ENCODE results near the gene LEF1. TPM values are rescaled to one million over a fixed set of nuclear protein-coding genes. Genes with fewer than 3 reads are reported as not detected.

LEF1 gene
- total and polyA plus RNA-seq, 11 donors, result 0.08 to 3.0 (median 0.91) TPM; not detected in 1

GRCh38 chr4:108005807-108006206 is 162.9 kb downstream of the LEF1 start:
- peaks cover 0 to 17% (median under 1%) of the 10 kb centered on the region in 9 donors for H3K36me3 ChIP-seq
- peaks cover 0 to 46% (median 14%) of the 10 kb centered on the region in 12 donors for H3K4me1 ChIP-seq
- peak overlapping the region in 7 of 12 donors; percentile 9 to 36 (median 11) for H3K27ac ChIP-seq
- H3K9me3 ChIP-seq, result no peaks in the 10 kb centered on the region
- H3K4me3 ChIP-seq, result no peak overlapping the region
- ATAC-seq (peak in 1 of 4 donors; percentile 3), DNase-seq (no peak)
- intact Hi-C loops (cut with DNase I), result no loop called here
- 89 to 100% (median 98%) methylated on average over 1 of the region's 1 CpG for WGBS, 4 donors
- TF ChIP-seq POLR2A (IDR thresholded peaks at IDR 0.05) (no peak), CTCF (IDR thresholded peaks at IDR 0.05) (no peak)
- no peaks in the 10 kb centered on the region for H3K27me3 ChIP-seq

GRCh38 chr4:108004646-108005045 is 164.1 kb downstream of the LEF1 start:
- no peak for TF ChIP-seq POLR2A (IDR thresholded peaks at IDR 0.05)
- no peak for TF ChIP-seq CTCF (IDR thresholded peaks at IDR 0.05)
- no peaks in the 10 kb centered on the region for H3K9me3 ChIP-seq
- peaks cover 0 to 56% (median 14%) of the 10 kb centered on the region in 12 donors for H3K4me1 ChIP-seq
- WGBS, 4 donors, result 74 to 90% (median 88%) methylated on average over 2 of the region's 2 CpGs
- no peak overlapping the region for H3K4me3 ChIP-seq
- peak overlapping the region in 7 of 12 donors; percentile 2 to 60 (median 23) for H3K27ac ChIP-seq
- ATAC-seq, result no peak
- no peak for DNase-seq
- intact Hi-C loops (cut with DNase I), result no loop called here
- peaks cover 0 to 5% (median 0%) of the 10 kb centered on the region in 9 donors for H3K36me3 ChIP-seq
- H3K27me3 ChIP-seq, result no peaks in the 10 kb centered on the region

GRCh38 chr4:108003982-108004515 is 164.7 kb downstream of the LEF1 start:
- no peak overlapping the region for H3K4me3 ChIP-seq
- ATAC-seq (peak in 2 of 4 donors; percentile 24 to 35), DNase-seq (no peak)
- TF ChIP-seq POLR2A (IDR thresholded peaks at IDR 0.05) (no peak), CTCF (IDR thresholded peaks at IDR 0.05) (no peak)
- WGBS, 4 donors, result 72 to 81% (median 77%) methylated on average over 4 of the region's 4 CpGs
- intact Hi-C loops (cut with DNase I), result no loop called here
- no peaks in the 10 kb centered on the region for H3K9me3 ChIP-seq
- peak overlapping the region in 9 of 12 donors; percentile 2 to 60 (median 25) for H3K27ac ChIP-seq
- no peaks in the 10 kb centered on the region for H3K27me3 ChIP-seq
- peaks cover 0 to 56% (median 18%) of the 10 kb centered on the region in 12 donors for H3K4me1 ChIP-seq
- peaks cover 0 to 5% (median 0%) of the 10 kb centered on the region in 9 donors for H3K36me3 ChIP-seq

GRCh38 chr4:108001540-108002135 is 167.1 kb downstream of the LEF1 start:
- intact Hi-C loops (cut with DNase I), result no loop called here
- H3K4me1 ChIP-seq, result peaks cover 0 to 76% (median 37%) of the 10 kb centered on the region in 12 donors
- H3K4me3 ChIP-seq, result no peak overlapping the region
- DNase-seq (no peak), ATAC-seq (no peak)
- TF ChIP-seq CTCF (IDR thresholded peaks at IDR 0.05) (no peak), POLR2A (IDR thresholded peaks at IDR 0.05) (no peak)
- 71 to 82% (median 71%) methylated on average over 3 of the region's 3 CpGs for WGBS, 4 donors
- no peaks in the 10 kb centered on the region for H3K27me3 ChIP-seq
- no peaks in the 10 kb centered on the region for H3K9me3 ChIP-seq
- H3K36me3 ChIP-seq, result peaks cover 0 to 5% (median 0%) of the 10 kb centered on the region in 9 donors
- peak overlapping the region in 5 of 12 donors; percentile 4 to 97 (median 92) for H3K27ac ChIP-seq

Data from heart left ventricle (tissue), 16 donors.